SKM-1 treated with dmso at 0.1 percent for 144 hours (cell line): ENCODE data around the gene KIF1A.

ENCODE experiments used
- DNase-seq: peaks from one replicate; lab custom pipeline; 2025; ENCODE audit not compliant: unreplicated experiment; lab: John Stamatoyannopoulos, UW

The KIF1A gene

GRCh38 chr2:240722796-240723735, 97.0 kb downstream of the KIF1A start:
- DNase-seq, result no peak

GRCh38 chr2:240722376-240722775, 97.6 kb downstream of the KIF1A start:
- no peak for DNase-seq

DNA sequence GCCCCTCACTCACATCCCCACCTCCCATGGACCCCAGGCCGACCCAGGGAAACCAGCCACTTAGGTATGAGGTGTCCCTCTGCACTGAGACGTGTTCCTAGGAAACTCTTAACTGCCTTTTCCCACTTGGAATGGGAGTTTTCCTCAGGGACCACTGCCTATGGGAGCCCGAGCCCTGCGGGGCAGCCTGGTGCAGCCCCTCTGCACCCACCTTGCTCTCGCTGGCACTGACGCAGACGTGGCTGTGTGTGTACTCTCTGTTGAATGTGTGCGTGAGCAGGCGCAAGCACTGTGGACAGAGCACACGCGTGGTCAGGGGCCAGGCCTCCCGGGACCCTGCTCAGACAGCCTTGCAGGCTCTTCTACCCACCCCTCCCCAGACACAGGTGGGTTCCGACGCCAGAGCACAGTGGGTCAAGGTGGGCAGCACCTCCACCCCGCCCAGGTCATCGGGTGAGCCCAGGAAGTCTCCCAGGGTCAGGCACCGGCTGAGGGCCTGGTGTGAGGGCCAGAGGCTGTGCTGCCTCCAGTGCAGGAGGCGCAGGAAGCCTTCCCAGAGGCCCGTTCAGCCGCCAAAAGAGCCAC, 98.3 kb downstream of the KIF1A start:
- DNase-seq, result no peak

- DNase-seq, result no peak
Measured at GRCh38 chr2:240720686-240721595, 99.1 kb downstream of the KIF1A start.

GRCh38 chr2:240719676-240720545, 100.1 kb downstream of the KIF1A start:
- DNase-seq, result no peak

- no peak for DNase-seq
Measured at GRCh38 chr2:240718896-240719490, 101.0 kb downstream of the KIF1A start.

- DNase-seq, result no peak
Measured at GRCh38 chr2:240717681-240718581, 102.1 kb downstream of the KIF1A start.

- DNase-seq, result no peak
Measured at GRCh38 chr2:240717181-240717641, 102.8 kb downstream of the KIF1A start.

DNA sequence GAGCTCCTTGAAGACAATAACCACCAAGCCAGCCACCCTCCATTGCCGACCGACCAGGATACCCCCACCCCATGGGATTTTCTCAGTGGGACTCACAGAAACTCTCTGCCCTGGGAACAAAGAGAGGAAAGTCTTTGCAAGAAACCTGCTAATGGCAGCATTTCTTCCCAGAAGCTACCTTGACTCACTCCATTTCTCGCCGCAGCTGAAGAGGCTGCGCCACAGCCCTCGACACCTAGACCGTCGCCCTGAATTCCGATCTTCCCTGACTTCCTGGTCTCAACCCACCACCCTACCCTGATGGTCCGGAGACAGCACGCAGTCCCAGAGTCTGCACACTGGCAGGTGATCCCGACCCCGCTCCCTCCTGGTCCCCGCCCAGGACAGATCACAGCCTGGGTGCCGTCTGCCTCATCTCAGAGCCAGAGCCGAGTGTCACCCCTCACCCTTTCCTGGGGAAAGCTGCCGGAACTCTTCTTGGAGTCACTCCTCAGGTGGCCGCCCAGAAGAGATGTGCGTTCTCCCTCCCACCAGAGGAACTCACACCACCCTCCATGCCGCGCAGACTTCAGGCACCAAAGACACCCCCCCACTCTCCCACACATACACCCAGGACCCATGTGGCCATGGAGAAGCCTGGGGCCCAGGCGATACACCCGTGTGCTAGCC, 103.8 kb downstream of the KIF1A start:
- DNase-seq, result no peak

- no peak for DNase-seq
Measured at GRCh38 chr2:240714747-240715725, 105.0 kb downstream of the KIF1A start.

GRCh38 chr2:240713928-240714746, 105.9 kb downstream of the KIF1A start:
- DNase-seq, result no peak

DNA sequence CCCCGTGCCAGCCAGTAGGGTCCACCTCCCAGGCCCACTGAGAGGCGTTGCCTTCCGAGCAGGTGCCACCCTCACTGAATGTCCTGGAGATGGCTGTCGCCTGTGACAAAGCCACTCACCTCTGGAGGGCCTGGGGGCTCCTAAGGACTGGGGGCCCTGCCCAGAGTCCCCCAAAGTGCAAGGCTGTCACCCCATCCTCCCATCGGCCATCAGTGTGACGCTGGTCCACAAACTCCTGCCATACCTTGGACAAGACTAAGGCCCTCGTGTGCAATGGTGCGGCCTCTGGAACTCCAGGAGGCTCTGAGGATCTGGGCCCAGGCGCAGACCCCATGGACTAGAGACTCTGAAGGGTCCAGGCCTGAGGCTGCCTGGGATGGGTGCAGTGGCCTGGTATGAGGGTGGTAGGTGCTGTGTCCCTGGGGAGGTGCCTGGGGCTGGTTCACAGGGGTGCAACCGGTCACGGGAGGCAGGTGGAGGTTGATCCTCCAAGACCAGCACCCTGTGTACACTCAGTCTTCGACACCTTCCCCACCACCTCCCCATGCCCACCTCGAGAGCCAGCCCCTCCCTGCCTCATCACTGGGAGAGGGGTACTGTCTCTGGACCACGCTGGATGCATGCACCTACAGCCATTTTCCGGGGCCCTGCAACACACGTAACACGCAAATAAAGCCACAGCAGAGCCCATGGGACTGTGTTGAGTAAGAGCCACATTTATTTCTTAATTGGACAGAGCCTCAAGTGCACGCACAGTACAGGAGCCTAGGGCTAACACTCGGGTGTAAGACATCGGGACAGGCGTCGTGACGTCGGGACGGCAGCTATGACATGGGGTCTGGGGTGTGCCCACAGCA, 106.7 kb downstream of the KIF1A start:
- no peak for DNase-seq

DNA sequence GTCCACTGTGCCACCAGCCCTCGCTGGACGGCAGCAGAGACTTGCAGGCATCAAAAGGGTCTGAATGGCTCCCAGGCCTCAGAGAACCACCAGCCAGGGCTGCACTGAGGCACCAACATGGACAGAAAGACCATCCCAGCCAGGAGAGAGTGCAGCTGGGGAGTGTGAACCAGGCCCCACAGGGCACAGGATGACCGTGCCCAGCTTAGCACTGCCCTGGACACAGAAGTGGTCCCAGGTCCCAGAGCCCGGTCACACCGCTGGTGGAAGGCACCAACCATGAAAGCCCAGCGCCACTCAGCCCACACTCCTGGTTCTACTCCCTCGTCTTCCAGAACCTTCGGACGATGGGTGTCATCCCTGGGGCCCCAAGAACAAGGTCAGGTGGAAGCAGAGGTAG, 107.9 kb downstream of the KIF1A start:
- DNase-seq, result no peak

GRCh38 chr2:240711701-240712100, 108.3 kb downstream of the KIF1A start:
- no peak for DNase-seq

GRCh38 chr2:240711296-240711695, 108.7 kb downstream of the KIF1A start:
- DNase-seq, result no peak
